ENCODE measurements around the gene PDCL3. TPM values are rescaled to one million over a fixed set of nuclear protein-coding genes. Genes with fewer than 3 reads are reported as not detected.

PDCL3 gene
- polyA plus RNA-seq, 2 of the 4 experiments (the other 2 are of a cell fraction) = 63.1 to 64.1 TPM

GRCh38 chr2:100619951-100620350 lies 57.2 kb downstream of the PDCL3 start:
- Histone ChIP-seq H3K27ac (no peak overlapping the region), H3K4me1 (no peaks in the 10 kb centered on the region), H3K4me3 (no peak overlapping the region), H3K9me3 (peaks cover 4% of the 10 kb centered on the region; the same call in 2 of the 3 replicates), H3K4me2 (no peak overlapping the region)
- no peak for ATAC-seq
- CTCF ChIA-PET = interaction anchor here (1.0 to 6.9 kb wide), 2 partner anchors 11 kb away, joined by 3 to 67 read pairs; no protein-coding TSS in a partner anchor
- DNase-seq (ENCODE audit: low read depth in 1 of 2, low spot score in 1 of 2) = no peak
- 55% methylated on average over 6 of the region's 6 CpGs for WGBS (ENCODE audit: missing lambda C conversion rate)
- no peak for TF ChIP-seq HDAC2 (IDR thresholded peaks at IDR 0.05)
- no peak for TF ChIP-seq NPAS2 (CRISPR knock-in tag; IDR thresholded peaks at IDR 0.05; ENCODE audit: borderline replicate concordance)
- TF ChIP-seq ATOH8 (CRISPR knock-in tag; IDR thresholded peaks at IDR 0.05; ENCODE audit: low read depth) = no peak
- TF ChIP-seq CTCF (IDR thresholded peaks at IDR 0.05) = no peak
- no peak for TF ChIP-seq NR3C1 (IDR thresholded peaks at IDR 0.05)
- no peak for TF ChIP-seq MYC (IDR thresholded peaks at IDR 0.05; ENCODE audit: borderline replicate concordance, low read length)
- no peak for TF ChIP-seq CHD4 (IDR thresholded peaks at IDR 0.05; ENCODE audit: borderline replicate concordance)
- TF ChIP-seq HES2 (IDR thresholded peaks at IDR 0.05) = no peak
- POLR2A ChIA-PET = interaction anchor here (0.7 kb wide), 1 partner anchor 132 kb away, joined by 3 read pairs; no protein-coding TSS in a partner anchor
- no peak for FAIRE-seq

GRCh38 chr2:100620481-100620880 lies 57.7 kb downstream of the PDCL3 start:
- no peaks in the 10 kb centered on the region for H3K4me1 ChIP-seq
- no peak overlapping the region for H3K4me3 ChIP-seq
- H3K9me3 ChIP-seq = peaks cover 4% of the 10 kb centered on the region; the same call in 2 of the 3 replicates
- no peak for ATAC-seq
- TF ChIP-seq KDM5A (IDR thresholded peaks at IDR 0.05) (no peak), BHLHE40 (IDR thresholded peaks at IDR 0.05; ENCODE audit: low read depth, low read length) (no peak), NPAS2 (CRISPR knock-in tag; IDR thresholded peaks at IDR 0.05; ENCODE audit: borderline replicate concordance) (no peak), EHF (CRISPR knock-in tag; IDR thresholded peaks at IDR 0.05) (no peak), CBX2 (IDR thresholded peaks at IDR 0.05; ENCODE audit: borderline replicate concordance, low read depth) (no peak), ZSCAN20 (CRISPR knock-in tag; IDR thresholded peaks at IDR 0.05) (no peak)
- DNase-seq (ENCODE audit: low read depth in 1 of 2, low spot score in 1 of 2) = no peak
- no peak for FAIRE-seq
- ChIA-PET POLR2A (no interaction called here), CTCF (interaction anchor here (6.9 kb wide), 1 partner anchor 12 kb away, joined by 67 read pairs; no protein-coding TSS in a partner anchor)
- no peak overlapping the region for H3K27ac ChIP-seq
- 22% methylated on average over 3 of the region's 3 CpGs for WGBS (ENCODE audit: missing lambda C conversion rate)
- no peak overlapping the region for H3K4me2 ChIP-seq

GRCh38 chr2:100621371-100621951 lies 58.7 kb downstream of the PDCL3 start:
- ChIA-PET POLR2A (no interaction called here), CTCF (interaction anchor here (0.8 to 6.9 kb wide), 4 partner anchors 13 to 103 kb away, joined by 3 to 67 read pairs (median 3); no protein-coding TSS in a partner anchor)
- Histone ChIP-seq H3K27ac (no peak overlapping the region), H3K4me2 (no peak overlapping the region), H3K4me3 (no peak overlapping the region), H3K4me1 (no peaks in the 10 kb centered on the region), H3K9me3 (peaks cover 4% of the 10 kb centered on the region; the same call in 2 of the 3 replicates)
- TF ChIP-seq CHD4 (IDR thresholded peaks at IDR 0.05; ENCODE audit: borderline replicate concordance) = no peak
- no peak for TF ChIP-seq MAZ (IDR thresholded peaks at IDR 0.05; ENCODE audit: borderline replicate concordance, low read depth, low read length)
- no peak for TF ChIP-seq ATOH8 (CRISPR knock-in tag; IDR thresholded peaks at IDR 0.05; ENCODE audit: low read depth)
- 56% methylated on average over 8 of the region's 8 CpGs for WGBS (ENCODE audit: missing lambda C conversion rate)
- DNase-seq (ENCODE audit: low read depth in 1 of 2, low spot score in 1 of 2) (no peak), FAIRE-seq (no peak), ATAC-seq (no peak)
